HG02981 (cell line): ENCODE data around the gene PAK4.

Experiments used
- ATAC-seq: cut with Tn5 transposase; IDR thresholded peaks from one replicate; pipeline ENCODE4 v1.9.1; 2021; ENCODE audit warnings: mild to moderate bottlenecking, moderate library complexity; ENCODE audit not compliant: unreplicated experiment

PAK4 gene

GRCh38 chr19:39145180-39145953, 19.8 kb downstream of the PAK4 start:
- ATAC-seq: no peak

- no peak for ATAC-seq
These were observed 20.5 kb downstream of the PAK4 start for GRCh38 chr19:39146091-39146490.

DNA sequence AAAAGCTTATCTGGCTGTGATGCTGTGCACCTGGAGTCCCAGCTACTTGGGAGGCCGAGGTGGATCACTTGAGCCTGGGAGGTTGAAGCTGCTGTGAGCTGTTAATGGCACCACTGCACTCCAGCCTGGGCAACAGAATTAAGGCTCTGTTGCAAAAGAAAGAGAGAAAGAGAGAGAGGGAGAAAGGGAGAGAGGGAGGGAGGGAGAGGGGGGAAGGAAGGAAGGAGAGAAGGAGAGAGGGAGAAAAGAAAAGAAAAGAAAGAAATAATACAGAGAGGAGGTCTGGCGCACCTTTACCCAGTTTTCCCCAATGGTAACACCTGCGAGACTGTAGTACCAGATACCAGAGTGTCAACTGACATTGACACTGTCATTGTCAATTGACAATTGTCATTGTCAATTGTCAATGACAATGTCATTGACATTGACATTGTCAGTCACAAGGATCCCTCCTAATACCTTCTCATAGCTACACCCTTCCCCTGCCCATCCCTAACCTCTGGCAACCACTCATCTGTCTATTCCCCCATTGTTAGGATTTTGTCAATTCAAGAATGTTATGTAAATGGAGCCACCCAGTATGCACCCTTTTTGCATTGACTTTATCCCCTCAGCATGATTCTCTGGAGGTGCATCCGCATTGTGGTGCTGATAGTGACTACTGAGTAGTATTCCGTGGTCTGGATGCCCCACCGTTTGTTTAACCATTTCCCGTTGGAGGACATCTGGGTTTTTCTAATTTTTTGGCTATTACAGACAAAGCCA, 21.3 kb downstream of the PAK4 start:
- no peak for ATAC-seq

- ATAC-seq: no peak
These were observed 21.9 kb downstream of the PAK4 start for GRCh38 chr19:39147480-39147879.

DNA sequence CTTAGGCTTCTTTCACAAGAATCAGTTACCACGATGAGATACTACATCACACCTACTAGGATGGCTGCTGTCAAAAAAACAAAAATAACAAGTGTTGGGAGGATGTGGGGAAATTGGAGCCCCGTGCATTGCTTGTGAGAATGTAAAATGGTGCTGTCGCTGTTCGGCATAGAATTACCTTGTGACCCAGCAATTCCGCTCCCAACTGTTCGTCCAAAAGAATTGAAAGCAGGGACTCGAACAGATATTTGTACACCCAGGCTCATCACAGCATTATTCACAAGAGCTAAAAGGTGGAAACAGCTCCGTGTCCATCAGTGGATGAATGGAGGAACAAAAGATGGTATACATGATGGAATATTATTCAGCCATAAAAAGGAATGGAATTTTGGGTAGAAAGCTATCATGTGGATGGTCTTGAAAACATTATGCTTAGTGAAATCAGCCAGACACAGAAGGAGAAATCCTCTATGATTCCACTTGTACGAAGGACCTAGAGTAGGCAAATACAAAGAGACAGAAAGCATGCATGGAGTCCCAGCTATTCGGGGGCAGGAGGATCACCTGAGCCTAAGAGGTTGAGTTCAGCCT, 23.4 kb downstream of the PAK4 start:
- ATAC-seq: no peak

DNA sequence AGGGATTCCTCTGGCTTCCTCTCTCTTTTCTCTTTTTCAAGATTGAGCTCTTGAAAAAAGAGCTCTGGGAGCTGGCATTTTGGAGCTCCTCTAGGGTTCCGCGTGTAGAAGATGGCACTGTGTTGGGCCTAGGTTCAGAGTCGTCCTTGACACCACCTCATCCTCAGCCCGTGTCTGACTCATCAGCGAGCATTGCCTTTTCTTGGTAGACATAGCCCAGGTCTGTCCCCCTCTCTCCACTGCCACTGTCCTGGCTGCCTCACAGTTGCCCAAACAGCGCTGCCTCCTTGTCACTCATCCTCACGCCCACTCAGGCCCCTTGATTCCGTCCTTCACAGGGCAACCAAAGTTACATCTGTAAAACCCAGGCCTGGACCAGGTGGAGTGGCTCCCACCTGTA, 24.6 kb downstream of the PAK4 start:
- no peak for ATAC-seq

DNA sequence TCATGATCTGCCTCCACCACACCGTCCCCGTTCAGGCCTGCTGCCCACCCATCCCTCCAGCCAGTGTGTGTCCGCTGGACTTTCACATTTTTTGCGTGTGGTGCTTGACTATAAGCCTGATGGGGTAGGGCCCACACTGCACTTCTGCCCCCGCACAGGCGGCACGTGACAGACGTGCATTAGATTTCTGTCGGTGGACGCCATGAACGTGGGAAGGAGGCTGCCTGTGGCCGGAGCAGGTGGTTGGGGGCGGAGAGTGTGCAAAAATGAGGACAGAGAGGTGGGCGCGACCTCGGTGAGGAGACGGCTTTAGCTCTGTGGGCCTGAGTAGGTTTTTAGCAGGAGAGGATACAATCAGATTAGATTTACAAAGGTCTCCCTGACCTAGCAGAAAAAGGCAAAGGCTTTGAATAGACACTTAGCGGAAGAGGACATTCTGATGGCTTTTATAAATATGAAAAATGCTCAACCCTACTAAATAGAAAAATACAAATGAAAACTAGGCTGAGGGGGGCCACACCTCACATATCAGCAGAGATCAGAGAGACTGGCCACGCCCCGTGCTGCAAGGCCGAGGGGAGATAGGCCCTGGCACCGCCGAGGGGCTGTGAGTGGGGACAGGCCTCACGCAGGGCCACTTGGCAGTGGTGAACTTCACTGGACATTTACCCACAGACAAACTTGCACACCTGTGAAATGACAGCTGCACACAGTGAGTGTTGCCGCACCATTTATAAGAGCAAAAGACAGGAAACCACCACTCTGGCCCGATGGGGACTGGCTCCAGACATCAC, 25.4 kb downstream of the PAK4 start:
- ATAC-seq: no peak

DNA sequence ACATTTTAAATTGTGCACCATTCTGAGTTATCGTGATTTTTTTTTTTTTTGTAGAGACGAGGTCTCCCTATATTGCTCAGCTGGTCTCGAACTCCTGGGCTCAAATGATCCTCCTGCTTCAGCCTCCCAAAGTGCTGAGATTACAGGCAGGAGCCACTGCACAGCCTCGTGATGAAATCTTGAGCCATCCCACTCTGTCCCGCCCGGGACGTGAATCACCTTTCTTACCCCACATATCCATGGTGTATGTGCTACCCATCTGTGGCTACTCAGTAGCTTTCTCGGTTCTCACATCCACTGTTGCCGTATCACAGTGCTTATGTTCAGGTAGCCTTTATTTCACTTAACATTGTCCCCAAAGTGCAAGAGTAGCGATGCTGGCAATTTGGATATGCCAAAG, 26.5 kb downstream of the PAK4 start:
- ATAC-seq: no peak

- no peak for ATAC-seq
These were observed 28.6 kb downstream of the PAK4 start for GRCh38 chr19:39154100-39154628.

DNA sequence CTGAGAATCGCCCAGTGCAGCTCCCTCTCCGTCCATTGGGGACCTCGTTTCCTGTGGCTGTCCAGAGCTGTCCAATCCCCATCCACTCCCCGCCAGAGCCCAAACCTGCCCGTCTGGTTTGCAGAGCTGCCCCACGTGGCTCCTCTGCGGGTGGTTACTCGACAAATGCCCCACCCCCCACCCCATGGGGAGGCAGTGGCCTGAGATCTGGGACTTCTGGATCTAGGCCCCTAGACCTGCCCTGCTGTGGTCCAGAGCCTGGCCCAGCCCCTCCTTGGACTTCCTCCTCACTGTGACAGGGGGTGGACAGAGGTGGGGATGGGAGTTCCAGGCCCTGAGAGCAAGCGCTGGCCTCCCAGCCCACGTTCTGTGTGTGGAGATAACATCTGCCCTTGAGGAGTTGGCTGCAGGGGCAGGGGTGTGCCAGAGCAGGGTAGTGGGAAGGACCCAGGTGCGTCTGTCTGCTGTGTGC, 29.1 kb downstream of the PAK4 start:
- no peak for ATAC-seq

DNA sequence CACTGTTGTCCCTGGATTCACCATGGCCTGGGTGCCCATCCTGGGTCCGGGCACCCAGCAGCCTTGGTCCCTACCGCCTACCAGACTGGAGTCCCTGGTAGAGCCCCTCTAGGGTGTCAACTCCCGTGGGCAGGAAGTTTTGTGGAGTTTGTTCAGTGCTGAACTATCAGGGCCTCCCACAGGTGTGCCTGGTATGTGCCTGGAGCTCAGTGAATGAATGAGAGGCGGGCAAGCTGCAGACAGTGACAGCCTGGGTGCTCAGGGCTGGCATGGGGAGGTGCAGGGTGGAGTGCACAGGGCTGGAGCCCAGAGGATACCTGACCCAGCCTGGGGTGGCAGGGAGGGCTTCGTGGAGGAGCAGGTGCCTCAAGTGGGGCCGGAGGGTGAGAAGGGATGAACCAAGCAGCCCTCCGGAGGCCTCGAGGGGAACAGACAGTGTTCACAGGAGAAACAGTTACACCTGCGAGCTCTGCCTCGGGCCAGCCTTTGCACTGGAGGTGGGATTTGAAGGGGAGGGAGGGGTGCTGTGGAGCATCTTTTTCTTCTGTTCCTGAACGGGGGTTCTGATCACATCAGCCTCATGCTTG, 29.6 kb downstream of the PAK4 start:
- ATAC-seq: no peak

GRCh38 chr19:39155741-39156140, 30.2 kb downstream of the PAK4 start:
- no peak for ATAC-seq

DNA sequence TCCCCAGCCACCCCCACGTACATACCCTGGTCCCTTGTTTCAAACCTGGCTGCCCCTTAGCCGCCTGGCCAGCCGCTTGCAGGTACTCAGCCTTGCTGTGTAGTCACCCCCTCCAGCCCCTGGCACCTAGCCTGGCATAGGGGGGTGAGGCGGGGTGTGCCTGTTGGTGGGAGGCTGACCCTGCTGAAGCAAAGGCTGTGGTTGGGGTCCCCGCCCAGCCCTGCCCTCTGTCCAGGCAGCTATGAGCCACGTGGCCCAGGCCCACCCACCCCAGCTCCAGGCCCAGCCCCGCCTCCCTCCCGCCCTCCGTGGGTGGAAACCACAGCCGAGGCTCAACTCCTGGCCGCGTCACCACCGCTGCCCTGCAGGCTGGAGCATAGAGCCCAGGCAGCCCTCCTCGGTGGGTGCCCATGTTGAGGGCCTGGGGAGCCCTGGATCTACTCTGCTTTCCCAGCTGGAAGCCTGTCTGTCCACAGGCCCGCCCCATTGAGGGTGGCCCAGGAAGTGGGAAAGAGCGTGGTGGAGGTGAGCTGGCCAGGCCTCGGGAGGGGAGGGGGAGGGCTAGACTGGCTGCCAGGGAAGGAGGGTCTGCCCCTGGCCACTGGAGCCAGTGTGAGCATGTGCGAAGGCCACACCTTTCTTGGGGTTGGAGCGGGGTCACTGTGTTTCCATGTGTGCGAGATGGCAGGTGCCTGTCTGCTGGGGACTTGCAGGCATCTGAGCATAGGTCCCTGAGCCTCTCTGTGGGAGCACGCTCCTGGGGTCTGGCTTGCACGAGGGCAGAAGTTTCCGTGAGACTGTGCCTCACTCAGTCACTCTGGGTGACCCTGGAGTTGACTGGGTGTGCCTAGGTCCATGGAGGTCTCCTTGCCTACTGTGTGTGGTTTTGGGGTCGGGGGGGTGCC, 31.0 kb downstream of the PAK4 start:
- ATAC-seq: no peak

DNA sequence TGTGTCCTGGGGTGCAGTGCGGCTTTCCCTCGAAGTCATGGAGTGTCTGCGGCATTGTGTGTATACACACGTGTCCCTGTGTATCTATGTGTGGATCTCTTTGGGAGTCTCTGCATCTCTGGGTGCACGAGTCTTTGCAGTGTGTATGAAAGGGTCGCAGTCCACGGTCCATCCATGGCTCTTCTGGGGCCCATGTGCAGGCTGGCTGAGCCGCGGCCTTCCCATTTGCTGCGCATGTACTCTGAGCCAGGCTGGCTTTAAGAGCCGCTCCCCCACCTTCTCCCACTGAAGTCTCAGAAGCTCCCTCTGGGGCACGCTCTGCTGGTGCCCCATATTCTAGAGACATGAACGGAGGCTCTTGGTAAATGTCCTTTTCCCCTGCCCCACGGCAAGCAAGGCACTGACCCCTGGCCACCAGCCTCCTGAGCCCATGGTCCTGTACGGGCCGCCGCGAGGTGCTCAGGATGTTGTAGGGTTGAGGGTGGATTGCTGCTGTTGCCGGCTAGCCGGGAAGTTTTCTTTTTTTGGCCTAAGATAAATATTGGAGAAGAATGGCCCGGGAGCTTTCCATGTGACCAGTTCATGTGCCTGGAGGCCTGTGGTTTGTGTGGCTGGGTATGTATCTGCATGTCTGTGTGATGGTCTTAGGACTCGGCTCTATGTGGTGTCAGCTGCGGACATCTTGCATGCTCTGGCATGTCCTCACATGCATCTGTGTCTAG, 31.9 kb downstream of the PAK4 start:
- no peak for ATAC-seq

- ATAC-seq: no peak
These were observed 32.4 kb downstream of the PAK4 start for GRCh38 chr19:39157997-39158389.

DNA sequence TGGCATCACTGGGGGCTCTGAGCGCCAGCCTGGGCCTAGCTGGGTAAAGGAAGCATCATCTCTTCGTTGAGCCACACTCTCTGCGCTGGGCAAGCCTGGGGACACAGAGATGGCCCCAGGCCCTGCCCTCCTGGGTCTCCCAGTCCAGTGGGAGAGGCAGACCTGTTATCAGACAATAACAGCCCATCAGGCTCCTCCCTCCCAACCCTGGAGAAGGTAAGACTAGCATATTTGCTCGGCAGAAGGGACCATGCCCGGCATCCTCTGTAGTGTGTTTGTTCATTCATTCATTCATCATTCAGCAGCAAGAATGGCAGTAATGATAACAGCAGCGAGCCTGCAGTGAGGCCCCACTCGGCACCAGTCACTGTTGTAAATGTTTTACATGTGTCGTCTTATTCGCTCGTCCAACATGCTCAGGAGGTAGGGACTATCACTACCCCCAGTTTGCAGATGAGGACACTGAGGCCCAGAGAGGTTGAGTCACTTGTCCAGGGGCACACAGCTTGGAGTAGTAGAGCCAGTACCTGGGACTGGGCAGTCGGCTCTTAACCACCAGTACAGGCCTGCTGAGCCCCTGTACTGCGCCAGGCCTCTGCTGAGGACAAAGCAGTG, 33.2 kb downstream of the PAK4 start:
- ATAC-seq: no peak

DNA sequence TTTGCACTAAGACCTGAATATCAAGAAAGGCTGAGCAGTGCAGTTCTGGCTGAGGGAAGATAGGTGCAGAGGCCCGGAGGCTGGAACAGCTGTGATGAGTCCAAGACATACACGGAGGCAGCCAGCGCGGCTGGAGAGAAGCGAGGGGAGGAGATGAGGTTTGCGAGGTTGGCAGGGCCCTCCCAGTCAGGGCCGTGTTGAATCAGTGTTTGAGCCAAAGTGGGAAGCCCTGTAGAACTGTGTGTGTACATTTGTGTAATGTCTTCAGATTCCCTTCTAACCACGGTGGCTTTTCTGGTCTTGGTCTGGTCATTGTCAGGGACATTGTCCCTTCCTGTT, 34.9 kb downstream of the PAK4 start:
- no peak for ATAC-seq

DNA sequence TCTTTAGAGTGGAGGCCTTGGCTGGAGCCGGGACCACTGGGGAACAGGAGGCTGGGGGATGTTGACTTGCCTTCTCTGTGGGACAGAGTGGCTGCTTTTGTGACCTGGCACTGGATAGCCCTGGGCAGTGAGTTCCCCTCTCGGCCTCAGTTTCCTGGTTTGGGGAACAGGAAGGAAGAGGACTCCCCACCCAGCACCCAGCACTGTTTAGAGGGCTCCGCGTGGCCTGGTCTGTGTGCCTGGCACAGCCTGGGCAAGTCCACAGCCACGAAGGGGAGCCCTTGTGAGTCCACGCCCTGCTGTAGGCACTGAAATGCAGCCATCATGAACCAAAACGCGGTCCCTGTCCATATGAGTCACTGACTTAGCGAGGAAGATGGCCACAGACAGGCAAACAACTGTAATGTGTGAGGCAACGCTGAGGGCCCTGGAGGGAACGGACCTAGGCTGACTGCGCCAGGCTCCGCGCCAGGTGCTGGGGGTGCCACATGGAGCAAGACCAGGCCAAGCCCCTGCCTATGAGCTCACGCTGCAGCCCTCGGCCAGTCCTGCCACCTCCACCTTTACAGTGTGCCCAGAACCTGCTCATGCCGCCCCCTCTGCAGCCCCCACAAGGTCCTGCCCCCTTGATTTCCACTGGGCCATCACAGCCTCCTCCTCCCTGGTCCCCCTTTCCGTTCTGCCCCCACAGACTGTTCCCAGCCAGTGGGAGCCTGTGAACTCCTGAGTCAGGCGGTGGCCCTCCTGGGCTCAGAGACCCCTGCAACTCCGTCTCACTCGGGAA, 35.5 kb downstream of the PAK4 start:
- no peak for ATAC-seq
